Measurements from ENCODE around the gene ZNF549.

ZNF549 gene

GRCh38 chr19:57570707-57571106 is 43.6 kb downstream of the ZNF549 start:
- no peak for DNase-seq

GRCh38 chr19:57572415-57572947 is 45.3 kb downstream of the ZNF549 start:
- DNase-seq: no peak

DNA sequence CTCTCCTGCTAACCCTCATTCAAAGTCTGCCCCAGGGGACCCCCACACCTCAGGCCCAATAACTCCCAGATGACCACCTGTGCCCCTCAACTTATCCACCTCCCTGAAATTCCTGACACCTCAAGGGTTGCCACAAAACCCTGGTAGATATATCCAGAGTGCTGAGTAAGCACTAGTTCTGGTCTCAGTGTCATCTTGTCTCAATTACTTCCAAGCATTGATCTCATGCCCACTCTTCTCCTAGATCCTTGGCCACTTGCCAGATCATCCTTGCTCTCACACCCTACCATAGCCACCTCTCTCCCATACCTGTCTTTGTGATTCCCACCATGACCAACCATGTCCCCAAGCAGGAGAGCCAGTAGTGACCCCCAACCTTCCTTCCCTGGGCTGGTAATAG is 49.5 kb downstream of the ZNF549 start:
- DNase-seq: no peak

- DNase-seq: peak; percentile 89
These were observed 51.5 kb downstream of the ZNF549 start, which contains the start of gene ZNF416 for GRCh38 chr19:57578487-57579205. ZNF416 (minus strand) TSS chr19:57578911; CDS start chr19:57578704, 207 bp downstream.

DNA sequence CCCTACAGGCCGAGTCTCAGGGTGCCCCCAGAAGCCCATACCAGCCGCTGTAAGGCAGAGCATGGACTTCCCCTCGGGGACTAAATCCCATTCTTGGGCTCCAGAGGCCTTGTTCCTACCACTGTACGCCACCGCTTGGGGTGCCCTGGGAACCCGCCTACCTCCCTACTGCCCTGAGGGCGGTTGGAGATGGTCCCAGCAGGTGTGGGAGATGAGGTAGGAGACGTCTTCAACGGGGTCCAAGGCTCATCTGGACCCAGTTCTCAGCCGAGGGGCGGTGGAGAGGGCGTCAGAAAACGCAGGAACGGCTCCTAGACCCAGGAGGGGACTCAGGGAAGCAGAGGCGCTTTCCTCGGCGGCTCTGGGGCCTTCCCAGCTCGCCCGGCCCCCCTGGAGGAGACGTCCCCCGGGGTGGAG is 56.0 kb downstream of the ZNF549 start:
- no peak for DNase-seq

DNA sequence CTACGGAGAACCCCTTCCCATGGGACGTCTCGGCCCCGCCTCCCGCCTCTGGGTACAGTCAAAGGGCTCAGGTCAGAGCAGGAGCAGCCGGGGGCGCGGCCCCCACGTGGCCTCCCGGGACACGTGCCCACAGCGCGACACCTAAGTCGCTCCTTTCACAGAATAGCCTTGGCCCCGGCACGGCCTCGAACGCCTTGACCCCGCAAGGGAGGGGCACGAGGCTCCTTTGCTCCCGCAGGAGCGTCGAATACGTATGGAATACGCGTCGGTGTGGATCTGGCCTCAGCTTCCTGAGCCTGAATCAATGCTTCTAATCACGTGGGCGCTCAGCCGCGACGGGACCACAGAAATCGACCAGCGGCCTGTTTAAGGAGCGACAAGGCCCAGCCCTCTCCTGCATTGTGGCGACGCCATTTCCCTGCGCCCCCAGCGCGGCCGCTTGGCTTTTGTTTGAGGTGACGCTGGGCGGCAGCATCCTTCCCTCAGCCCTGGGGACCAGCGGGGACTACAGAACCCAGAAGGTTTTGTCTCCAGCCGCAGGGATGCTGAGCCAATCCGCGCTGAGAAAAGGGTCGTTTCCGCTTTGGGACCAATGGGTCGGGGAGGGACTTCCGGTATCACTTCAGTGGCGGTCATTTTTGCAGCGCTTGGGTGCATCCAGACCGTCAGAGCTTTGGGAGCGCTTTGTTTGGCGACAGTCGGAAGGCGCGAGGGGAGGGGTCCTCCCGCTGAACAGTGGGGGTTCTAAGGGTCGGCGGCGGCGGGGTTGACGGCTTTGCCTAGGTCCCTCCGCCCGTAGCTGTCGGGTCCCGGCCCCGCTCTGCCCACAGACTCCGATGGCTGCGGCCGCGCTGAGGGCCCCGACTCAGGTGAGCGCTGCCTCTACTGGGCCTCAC is 56.6 kb downstream of the ZNF549 start, which contains the start of gene ZIK1:
Gene ZIK1, plus strand, starts transcription at position 625 of the 896 bp plus-strand sequence. Its CDS starts 212 bp downstream, at position 837.
- DNase-seq: peak; percentile 92

- no peak for DNase-seq
These were observed 60.4 kb downstream of the ZNF549 start for GRCh38 chr19:57587529-57587928.

DNA sequence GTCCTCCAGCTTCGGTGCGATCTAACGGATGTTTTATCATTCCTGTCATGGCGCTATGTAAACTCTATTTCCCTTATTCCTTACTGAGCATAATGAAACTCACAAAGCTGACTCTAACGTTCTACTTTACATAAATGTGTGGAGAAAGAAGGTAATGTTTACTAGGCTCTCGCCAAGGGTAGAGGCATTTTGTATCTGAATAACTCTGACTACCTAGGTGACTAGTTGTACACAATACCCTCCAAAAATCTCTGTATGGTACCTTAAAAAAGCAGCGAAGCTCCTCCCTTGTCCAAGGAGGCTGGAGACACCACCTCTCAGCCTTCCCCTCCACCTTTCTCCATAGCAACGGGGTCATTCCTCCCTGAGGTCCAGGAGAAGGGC is 72.2 kb downstream of the ZNF549 start:
- DNase-seq: no peak

DNA sequence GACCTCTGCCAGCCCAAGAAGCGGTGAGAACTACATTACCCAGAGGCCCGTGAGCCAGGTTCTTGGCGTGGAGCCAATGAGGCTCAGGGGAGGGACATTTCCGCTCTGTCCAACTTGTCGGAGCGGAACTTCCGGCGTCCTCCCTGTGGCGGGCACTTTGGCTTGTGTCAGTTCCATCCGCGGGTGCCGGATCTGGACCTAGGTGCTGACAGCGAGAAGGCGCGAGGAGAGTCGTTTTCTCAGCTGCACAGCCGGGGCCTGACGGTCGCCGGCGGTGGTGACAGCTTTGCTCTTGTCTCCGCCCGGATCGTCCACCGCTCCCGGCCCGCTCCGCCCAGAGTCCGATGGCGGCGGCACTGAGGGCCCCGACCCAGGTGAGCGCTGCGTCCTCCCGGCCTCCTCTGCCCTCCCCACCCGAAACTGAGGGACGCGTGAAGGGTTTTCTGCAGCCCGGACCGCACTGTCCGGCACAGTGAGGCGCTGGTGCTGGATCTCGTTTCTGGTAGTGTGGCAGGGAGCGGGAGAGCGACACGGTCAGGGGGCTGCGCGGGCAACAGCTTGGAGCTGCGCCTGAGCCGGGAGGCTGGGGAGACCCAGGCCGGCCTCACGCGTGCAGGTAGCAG is 72.7 kb downstream of the ZNF549 start, which contains the start of gene ZNF530:
Gene ZNF530, plus strand, starts transcription at position 125 of the 623 bp plus-strand sequence. CDS start 4,461 bp downstream, outside the sequence.
- DNase-seq: peak; percentile 86

- no peak for DNase-seq
These were observed 79.8 kb downstream of the ZNF549 start for GRCh38 chr19:57606931-57607330.

Measured in NCI-H510A (cell line).